Uterus (tissue), 2 donors: ENCODE data around the gene GIMAP8.

Experiments used
- CTCF ChIP-seq, 4 experiments: fragments of 200-600 bp in 2 of 4; fragments of 450-650 bp in 2 of 4; sonication (generic) in 2 of 4; IDR thresholded peaks; one replicate each; pipeline ENCODE4 v1.5.1; 2016 to 2019; ENCODE audit warnings: antibody characterized with exemption in 4 of 4, mild to moderate bottlenecking in 2 of 4, moderate library complexity in 1 of 4
- POLR2A ChIP-seq, 2 donors: fragments of 450-650 bp; IDR thresholded peaks; one replicate each; pipeline ENCODE4 v1.6.1; 2016; ENCODE audit warnings: antibody characterized with exemption in 2 of 2, mild to moderate bottlenecking in 1 of 2, moderate library complexity in 1 of 2

GRCh38 chr7:150401861-150402631, 48.4 kb upstream of the GIMAP8 start:
- TF ChIP-seq CTCF (IDR thresholded peaks at IDR 0.05) (no peak), POLR2A (IDR thresholded peaks at IDR 0.05) (no peak)
